Brain microvascular endothelial cell (primary cell): ENCODE data around the gene P2RX7.

Experiments used
- DNase-seq: peaks from one replicate; pipeline ENCODE4 v3.0.0-alpha.2; 2020
- H3K27ac ChIP-seq: fragments of 250-450 bp; sonication (Bioruptor Pico); 2 replicates; pipeline ENCODE4 v1.5.1; 2020; ENCODE audit warnings: mild to moderate bottlenecking, moderate library complexity
- H3K27me3 ChIP-seq: fragments of 250-450 bp; sonication (Bioruptor Pico); replicated peaks from 2 replicates; pipeline ENCODE4 v1.5.1; 2020; ENCODE audit warnings: mild to moderate bottlenecking
- H3K36me3 ChIP-seq: fragments of 250-450 bp; sonication (Bioruptor Pico); replicated peaks from 2 replicates; pipeline ENCODE4 v1.5.1; 2020; ENCODE audit warnings: mild to moderate bottlenecking
- H3K4me3 ChIP-seq: 2 replicates; pipeline ENCODE4 v1.5.1; 2011; ENCODE audit warnings: low read depth, mild to moderate bottlenecking, control low read depth, low read length, moderate library complexity
- CTCF ChIP-seq: IDR thresholded peaks from 2 replicates; pipeline ENCODE4 v1.5.1; 2011; ENCODE audit warnings: low read depth, mild to moderate bottlenecking, moderate library complexity, low read length, control low read depth, inconsistent platforms; ENCODE audit errors: missing control alignments
- in situ Hi-C: cut with HindIII; loops from 2 replicates; pipeline ENCODE4 v1.10.0; 2017; ENCODE audit warnings: low sequenced_read_pairs, low pct_ligation_motif_present

P2RX7 gene

GRCh38 chr12:121233628-121234020 is 100.9 kb downstream of the P2RX7 start:
- Histone ChIP-seq H3K36me3 (peaks cover 2% of the 10 kb centered on the region), H3K27ac (no peak overlapping the region), H3K27me3 (no peaks in the 10 kb centered on the region), H3K4me3 (no peak overlapping the region)
- no peak for TF ChIP-seq CTCF
- no peak for DNase-seq
- in situ Hi-C loops = no loop called here

GRCh38 chr12:121236776-121237175 is 104.1 kb downstream of the P2RX7 start:
- in situ Hi-C loops = no loop called here
- no peak for DNase-seq
- Histone ChIP-seq H3K4me3 (no peak overlapping the region), H3K27ac (no peak overlapping the region), H3K36me3 (peaks cover 7% of the 10 kb centered on the region), H3K27me3 (no peaks in the 10 kb centered on the region)
- no peak for TF ChIP-seq CTCF

DNA sequence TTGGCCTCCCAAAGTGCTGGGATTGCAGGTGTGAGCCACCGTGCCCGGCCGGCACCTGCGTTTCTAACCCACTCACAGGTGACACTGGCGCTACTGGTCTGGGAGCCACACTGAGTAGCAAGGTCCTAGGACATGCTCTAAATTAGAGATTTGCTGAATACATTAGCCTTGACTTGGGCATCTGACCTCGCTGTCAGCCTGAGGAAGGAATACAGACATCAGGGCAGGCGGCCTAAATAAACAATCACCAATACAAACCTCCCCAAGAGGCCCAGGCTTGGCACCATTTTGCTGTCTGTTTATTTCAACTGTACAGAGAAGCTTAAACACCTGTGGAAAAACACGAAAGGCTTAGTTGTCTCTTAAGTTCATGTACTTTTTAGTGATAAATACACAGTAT is 104.7 kb downstream of the P2RX7 start:
- in situ Hi-C loops = no loop called here
- Histone ChIP-seq H3K27me3 (no peaks in the 10 kb centered on the region), H3K27ac (no peak overlapping the region), H3K36me3 (peaks cover 8% of the 10 kb centered on the region), H3K4me3 (no peak overlapping the region)
- no peak for DNase-seq
- TF ChIP-seq CTCF = no peak
